ENCODE results near the gene KASH5.
A peak's percentile ranks its signal among the peaks of the same experiment; 100 is the strongest.

The KASH5 gene

GRCh38 chr19:49453757-49454240 is 65.8 kb downstream of the KASH5 start:
- DNase-seq: no peak
- Histone ChIP-seq H2AK5ac (ENCODE audit: low read length) (peak overlapping the region; percentile 78), H3K27me3 (ENCODE audit: insufficient read depth, low read length) (no peaks in the 10 kb centered on the region), H3K4ac (ENCODE audit: low read depth, low read length) (peak overlapping the region; percentile 90), H3K79me1 (ENCODE audit: low read length) (peaks cover 11% of the 10 kb centered on the region), H3K9me3 (ENCODE audit: insufficient read depth, low read depth, low read length) (no peaks in the 10 kb centered on the region), H3K4me1 (ENCODE audit: control insufficient read depth in 1 of 2, insufficient read depth in 2 of 2, low read length in 2 of 2) (peaks cover 0 to 8% of the 10 kb centered on the region in 2 experiments), H4K91ac (ENCODE audit: low read depth, low read length) (peak overlapping the region; percentile 97), H2AFZ (ENCODE audit: insufficient read depth, low read length, poor library complexity) (peak overlapping the region; percentile 58), H3K14ac (ENCODE audit: low read length) (peak overlapping the region; percentile 85), H3K4me3 (ENCODE audit: low read depth, low read length) (peak overlapping the region; percentile 73), H3K9ac (ENCODE audit: low read length) (peak overlapping the region; percentile 73), H3K4me2 (ENCODE audit: low read length) (peak overlapping the region; percentile 60), H2BK120ac (ENCODE audit: insufficient read depth, low read length, poor library complexity) (peak overlapping the region; percentile 39), H2BK12ac (ENCODE audit: low read length) (no peak overlapping the region), H3K36me3 (ENCODE audit: control insufficient read depth in 1 of 2, insufficient read depth in 2 of 2, low read length in 2 of 2) (peaks cover 6 to 12% of the 10 kb centered on the region in 2 experiments), H2BK5ac (ENCODE audit: low read depth, low read length, poor library complexity) (peak overlapping the region; percentile 49), H4K12ac (ENCODE audit: low read depth, low read length) (peak overlapping the region; percentile 88), H3K79me2 (ENCODE audit: control insufficient read depth, insufficient read depth, low read length, poor library complexity) (peaks cover 9% of the 10 kb centered on the region), H3K18ac (ENCODE audit: low read length) (peak overlapping the region; percentile 70), H3K23ac (ENCODE audit: low read length) (no peak overlapping the region), H4K8ac (ENCODE audit: low read depth, low read length) (peak overlapping the region; percentile 95), H3K27ac (ENCODE audit: low read depth, low read length) (peak overlapping the region; percentile 97)
- WGBS (ENCODE audit: extremely low coverage, insufficient coverage, insufficient read length): no CpG with 5 or more reads among the region's 10 CpGs

GRCh38 chr19:49455773-49456172 is 67.7 kb downstream of the KASH5 start:
- Histone ChIP-seq H3K18ac (ENCODE audit: low read length) (no peak overlapping the region), H3K23ac (ENCODE audit: low read length) (no peak overlapping the region), H3K9ac (ENCODE audit: low read length) (no peak overlapping the region), H3K4ac (ENCODE audit: low read depth, low read length) (no peak overlapping the region), H3K79me1 (ENCODE audit: low read length) (peaks cover 11% of the 10 kb centered on the region), H3K4me3 (ENCODE audit: low read depth, low read length) (no peak overlapping the region), H3K9me3 (ENCODE audit: insufficient read depth, low read depth, low read length) (no peaks in the 10 kb centered on the region), H3K27ac (ENCODE audit: low read depth, low read length) (no peak overlapping the region), H2BK120ac (ENCODE audit: insufficient read depth, low read length, poor library complexity) (no peak overlapping the region), H4K91ac (ENCODE audit: low read depth, low read length) (no peak overlapping the region), H4K8ac (ENCODE audit: low read depth, low read length) (no peak overlapping the region), H2AFZ (ENCODE audit: insufficient read depth, low read length, poor library complexity) (no peak overlapping the region), H2BK5ac (ENCODE audit: low read depth, low read length, poor library complexity) (no peak overlapping the region), H3K14ac (ENCODE audit: low read length) (no peak overlapping the region), H3K4me1 (ENCODE audit: control insufficient read depth in 1 of 2, insufficient read depth in 2 of 2, low read length in 2 of 2) (peaks cover 0 to 9% of the 10 kb centered on the region in 2 experiments), H3K4me2 (ENCODE audit: low read length) (no peak overlapping the region), H3K27me3 (ENCODE audit: insufficient read depth, low read length) (no peaks in the 10 kb centered on the region), H3K36me3 (ENCODE audit: control insufficient read depth in 1 of 2, insufficient read depth in 2 of 2, low read length in 2 of 2) (peaks cover 3 to 7% of the 10 kb centered on the region in 2 experiments), H2BK12ac (ENCODE audit: low read length) (no peak overlapping the region), H2AK5ac (ENCODE audit: low read length) (no peak overlapping the region), H3K79me2 (ENCODE audit: control insufficient read depth, insufficient read depth, low read length, poor library complexity) (peaks cover 9% of the 10 kb centered on the region), H4K12ac (ENCODE audit: low read depth, low read length) (no peak overlapping the region)
- no CpG with 5 or more reads among the region's 5 CpGs for WGBS (ENCODE audit: extremely low coverage, insufficient coverage, insufficient read length)
- no peak for DNase-seq

GRCh38 chr19:49456326-49456725 is 68.3 kb downstream of the KASH5 start:
- Histone ChIP-seq H2AFZ (ENCODE audit: insufficient read depth, low read length, poor library complexity) (no peak overlapping the region), H3K4me1 (ENCODE audit: control insufficient read depth in 1 of 2, insufficient read depth in 2 of 2, low read length in 2 of 2) (peaks cover 0 to 9% of the 10 kb centered on the region in 2 experiments), H3K4me2 (ENCODE audit: low read length) (no peak overlapping the region), H2BK120ac (ENCODE audit: insufficient read depth, low read length, poor library complexity) (no peak overlapping the region), H3K79me1 (ENCODE audit: low read length) (peaks cover 9% of the 10 kb centered on the region), H2AK5ac (ENCODE audit: low read length) (no peak overlapping the region), H3K23ac (ENCODE audit: low read length) (no peak overlapping the region), H3K27me3 (ENCODE audit: insufficient read depth, low read length) (no peaks in the 10 kb centered on the region), H4K91ac (ENCODE audit: low read depth, low read length) (no peak overlapping the region), H4K8ac (ENCODE audit: low read depth, low read length) (no peak overlapping the region), H2BK5ac (ENCODE audit: low read depth, low read length, poor library complexity) (no peak overlapping the region), H3K9me3 (ENCODE audit: insufficient read depth, low read depth, low read length) (no peaks in the 10 kb centered on the region), H2BK12ac (ENCODE audit: low read length) (no peak overlapping the region), H3K27ac (ENCODE audit: low read depth, low read length) (no peak overlapping the region), H3K9ac (ENCODE audit: low read length) (no peak overlapping the region), H3K18ac (ENCODE audit: low read length) (no peak overlapping the region), H4K12ac (ENCODE audit: low read depth, low read length) (no peak overlapping the region), H3K14ac (ENCODE audit: low read length) (no peak overlapping the region), H3K4me3 (ENCODE audit: low read depth, low read length) (no peak overlapping the region), H3K36me3 (ENCODE audit: control insufficient read depth in 1 of 2, insufficient read depth in 2 of 2, low read length in 2 of 2) (peaks cover 3 to 8% of the 10 kb centered on the region in 2 experiments), H3K4ac (ENCODE audit: low read depth, low read length) (no peak overlapping the region), H3K79me2 (ENCODE audit: control insufficient read depth, insufficient read depth, low read length, poor library complexity) (peaks cover 7% of the 10 kb centered on the region)
- no peak for DNase-seq
- no CpG with 5 or more reads among the region's 5 CpGs for WGBS (ENCODE audit: extremely low coverage, insufficient coverage, insufficient read length)

GRCh38 chr19:49458567-49458903 is 70.5 kb downstream of the KASH5 start:
- peaks cover 3% of the 10 kb centered on the region for H3K79me1 ChIP-seq (ENCODE audit: low read length)
- no peak overlapping the region for H3K23ac ChIP-seq (ENCODE audit: low read length)
- no peak overlapping the region for H3K14ac ChIP-seq (ENCODE audit: low read length)
- H4K8ac ChIP-seq (ENCODE audit: low read depth, low read length): no peak overlapping the region
- no CpG with 5 or more reads among the region's 5 CpGs for WGBS (ENCODE audit: extremely low coverage, insufficient coverage, insufficient read length)
- H4K91ac ChIP-seq (ENCODE audit: low read depth, low read length): no peak overlapping the region
- H3K4me3 ChIP-seq (ENCODE audit: low read depth, low read length): no peak overlapping the region
- H3K4ac ChIP-seq (ENCODE audit: low read depth, low read length): no peak overlapping the region
- H3K27me3 ChIP-seq (ENCODE audit: insufficient read depth, low read length): no peaks in the 10 kb centered on the region
- H4K12ac ChIP-seq (ENCODE audit: low read depth, low read length): no peak overlapping the region
- no peak overlapping the region for H3K27ac ChIP-seq (ENCODE audit: low read depth, low read length)
- H3K9me3 ChIP-seq (ENCODE audit: insufficient read depth, low read depth, low read length): no peaks in the 10 kb centered on the region
- DNase-seq: no peak
- H2AK5ac ChIP-seq (ENCODE audit: low read length): no peak overlapping the region
- no peak overlapping the region for H3K9ac ChIP-seq (ENCODE audit: low read length)
- H3K18ac ChIP-seq (ENCODE audit: low read length): no peak overlapping the region
- H2AFZ ChIP-seq (ENCODE audit: insufficient read depth, low read length, poor library complexity): no peak overlapping the region
- H2BK120ac ChIP-seq (ENCODE audit: insufficient read depth, low read length, poor library complexity): no peak overlapping the region
- peaks cover 0 to 9% of the 10 kb centered on the region in 2 experiments for H3K4me1 ChIP-seq (ENCODE audit: control insufficient read depth in 1 of 2, insufficient read depth in 2 of 2, low read length in 2 of 2)
- peaks cover 6 to 13% of the 10 kb centered on the region in 2 experiments for H3K36me3 ChIP-seq (ENCODE audit: control insufficient read depth in 1 of 2, insufficient read depth in 2 of 2, low read length in 2 of 2)
- H2BK5ac ChIP-seq (ENCODE audit: low read depth, low read length, poor library complexity): no peak overlapping the region
- no peak overlapping the region for H2BK12ac ChIP-seq (ENCODE audit: low read length)
- no peak overlapping the region for H3K4me2 ChIP-seq (ENCODE audit: low read length)
- peaks cover 2% of the 10 kb centered on the region for H3K79me2 ChIP-seq (ENCODE audit: control insufficient read depth, insufficient read depth, low read length, poor library complexity)

Data from trophoblast cell (in vitro differentiated cells and primary cell).